ENCODE data around the gene DDX28. TPM values are rescaled to one million over a fixed set of nuclear protein-coding genes. Genes with fewer than 3 reads are reported as not detected.

DDX28 gene
- polyA plus RNA-seq, 3 donors, result 14.7 to 42.9 (median 27.7) TPM

GRCh38 chr16:68071518-68071901 lies 48.5 kb upstream of the DDX28 start:
- no CpG with 5 or more reads among the region's 1 CpG for WGBS (ENCODE audit: insufficient coverage)
- Histone ChIP-seq H3K27me3 (ENCODE audit: control insufficient read depth in 2 of 2, insufficient read depth in 2 of 2, low read length in 2 of 2) (no peaks in the 10 kb centered on the region), H2AFZ (ENCODE audit: insufficient read depth, low read depth, low read length, poor library complexity, severe bottlenecking) (no peak overlapping the region), H3K9me3 (replicated peaks in 1 of 2; ENCODE audit: control insufficient read depth in 1 of 2, insufficient read depth in 1 of 2, low read length in 2 of 2) (no peaks in the 10 kb centered on the region), H3K9ac (ENCODE audit: insufficient read depth, low read length, poor library complexity, severe bottlenecking) (no peak overlapping the region), H3K4me1 (ENCODE audit: control insufficient read depth in 1 of 2, insufficient read depth in 2 of 2, low read length in 2 of 2) (peaks cover 22 to 28% of the 10 kb centered on the region in 2 donors), H4K20me1 (ENCODE audit: insufficient read depth, low read length) (no peaks in the 10 kb centered on the region), H3K4me2 (replicated peaks; ENCODE audit: extremely low read depth, low read length, poor library complexity, severe bottlenecking) (no peak overlapping the region), H3K79me2 (ENCODE audit: insufficient read depth, low read length) (no peaks in the 10 kb centered on the region), H3K4me3 (replicated peaks in 1 of 3; ENCODE audit: low read depth in 2 of 3, low read length in 3 of 3) (no peak overlapping the region), H3K27ac (ENCODE audit: low read depth in 1 of 2, low read length in 2 of 2) (no peak overlapping the region), H3K36me3 (replicated peaks in 1 of 2; ENCODE audit: control insufficient read depth in 1 of 2, insufficient read depth in 2 of 2, low read length in 2 of 2) (peaks cover 75 to 95% of the 10 kb centered on the region in 2 donors)
- intact Hi-C loops (cut with micrococcal nuclease), result no loop called here
- no peak for TF ChIP-seq CTCF (IDR thresholded peaks at IDR 0.05)
- Mint-ChIP-seq H3K4me1 (peaks cover 30% of the 10 kb centered on the region), H3K27ac (no peak overlapping the region), H3K9me3 (no peaks in the 10 kb centered on the region), H3K36me3 (peaks cover 82 to 95% of the 10 kb centered on the region in 2 donors), H3K27me3 (ENCODE audit: low read depth in 3 of 3) (peaks cover 0 to 4% (median 0%) of the 10 kb centered on the region in 3 donors), H3K4me3 (no peak overlapping the region)
- no peak for DNase-seq

- peak overlapping the region in 1 of 2 donors; percentile 69 for H3K27ac ChIP-seq (ENCODE audit: low read depth in 1 of 2, low read length in 2 of 2)
- no peak overlapping the region for H2AFZ ChIP-seq (ENCODE audit: insufficient read depth, low read depth, low read length, poor library complexity, severe bottlenecking)
- Mint-ChIP-seq H3K4me3 (no peak overlapping the region), H3K27me3 (ENCODE audit: low read depth in 3 of 3) (peaks cover 0 to 4% (median 0%) of the 10 kb centered on the region in 3 donors), H3K27ac (peak overlapping the region in 2 of 7 donors; percentile 6 to 19), H3K9me3 (no peaks in the 10 kb centered on the region), H3K36me3 (peaks cover 82 to 95% of the 10 kb centered on the region in 2 donors), H3K4me1 (peaks cover 30% of the 10 kb centered on the region)
- H3K36me3 ChIP-seq (replicated peaks in 1 of 2; ENCODE audit: control insufficient read depth in 1 of 2, insufficient read depth in 2 of 2, low read length in 2 of 2), result peaks cover 75 to 95% of the 10 kb centered on the region in 2 donors
- 95% methylated on average over 11 of the region's 14 CpGs for WGBS (ENCODE audit: insufficient coverage)
- no peak overlapping the region for H3K4me2 ChIP-seq (replicated peaks; ENCODE audit: extremely low read depth, low read length, poor library complexity, severe bottlenecking)
- H3K4me3 ChIP-seq (replicated peaks in 1 of 3; ENCODE audit: low read depth in 2 of 3, low read length in 3 of 3), result no peak overlapping the region
- peaks cover 22 to 28% of the 10 kb centered on the region in 2 donors for H3K4me1 ChIP-seq (ENCODE audit: control insufficient read depth in 1 of 2, insufficient read depth in 2 of 2, low read length in 2 of 2)
- no peaks in the 10 kb centered on the region for H3K27me3 ChIP-seq (ENCODE audit: control insufficient read depth in 2 of 2, insufficient read depth in 2 of 2, low read length in 2 of 2)
- H3K9me3 ChIP-seq (replicated peaks in 1 of 2; ENCODE audit: control insufficient read depth in 1 of 2, insufficient read depth in 1 of 2, low read length in 2 of 2), result no peaks in the 10 kb centered on the region
- no peak for DNase-seq
- TF ChIP-seq CTCF (IDR thresholded peaks at IDR 0.05), result no peak
- H3K79me2 ChIP-seq (ENCODE audit: insufficient read depth, low read length), result no peaks in the 10 kb centered on the region
- H3K9ac ChIP-seq (ENCODE audit: insufficient read depth, low read length, poor library complexity, severe bottlenecking), result no peak overlapping the region
- intact Hi-C loops (cut with micrococcal nuclease), result no loop called here
- H4K20me1 ChIP-seq (ENCODE audit: insufficient read depth, low read length), result no peaks in the 10 kb centered on the region
Measured at GRCh38 chr16:68070806-68071517, 47.9 kb upstream of the DDX28 start.

Data from CD14-positive monocyte (primary cell).